ENCODE measurements around the gene MTERF4.

The MTERF4 gene

DNA sequence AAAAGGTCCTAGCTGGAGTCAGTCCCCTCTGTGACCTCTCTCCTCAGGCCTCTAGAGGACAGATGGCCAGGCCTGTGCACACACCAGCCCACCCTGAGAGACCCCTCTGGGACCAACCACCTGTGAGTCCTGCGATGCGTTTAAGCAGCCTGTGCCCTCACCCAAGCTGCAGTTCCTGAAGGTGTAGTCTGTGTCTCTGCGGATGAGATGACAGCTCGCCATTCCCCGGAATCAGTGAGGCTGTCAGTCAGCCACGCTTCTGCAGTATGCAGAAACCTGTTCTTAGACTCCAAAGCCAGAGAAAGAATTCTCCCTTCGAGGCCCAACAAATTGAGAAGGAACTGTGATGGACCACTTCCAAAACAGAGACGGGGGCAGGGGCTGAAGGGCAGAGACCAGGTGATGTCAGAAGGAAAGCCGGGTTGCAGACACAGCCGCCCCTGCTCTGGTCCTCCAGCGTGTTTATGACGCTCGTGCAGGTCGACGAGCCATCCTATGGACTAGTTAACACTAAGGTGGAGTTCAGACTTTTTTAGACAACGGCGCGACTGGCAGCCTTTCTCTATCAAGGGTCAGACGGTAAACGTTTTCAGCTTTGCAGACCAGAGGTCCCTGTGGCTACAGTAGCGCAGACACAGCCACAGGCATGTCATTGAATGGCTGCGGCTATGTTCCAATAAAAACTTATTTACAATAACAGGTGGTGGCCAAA lies 10.2 kb downstream of the MTERF4 start:
- DNase-seq (ENCODE audit: low read depth, low spot score): no peak

GRCh38 chr2:241091201-241091600 lies 10.9 kb downstream of the MTERF4 start:
- no peak overlapping the region for H3K27ac ChIP-seq
- DNase-seq (ENCODE audit: low read depth, low spot score): no peak

More for the DNA sequence above, 10.2 kb downstream of the MTERF4 start:
- H3K27ac ChIP-seq: no peak overlapping the region

- no peak for DNase-seq (ENCODE audit: low read depth, low spot score)
- no peak overlapping the region for H3K27ac ChIP-seq
Observed at GRCh38 chr2:241088791-241089732, 13.0 kb downstream of the MTERF4 start.

DNA sequence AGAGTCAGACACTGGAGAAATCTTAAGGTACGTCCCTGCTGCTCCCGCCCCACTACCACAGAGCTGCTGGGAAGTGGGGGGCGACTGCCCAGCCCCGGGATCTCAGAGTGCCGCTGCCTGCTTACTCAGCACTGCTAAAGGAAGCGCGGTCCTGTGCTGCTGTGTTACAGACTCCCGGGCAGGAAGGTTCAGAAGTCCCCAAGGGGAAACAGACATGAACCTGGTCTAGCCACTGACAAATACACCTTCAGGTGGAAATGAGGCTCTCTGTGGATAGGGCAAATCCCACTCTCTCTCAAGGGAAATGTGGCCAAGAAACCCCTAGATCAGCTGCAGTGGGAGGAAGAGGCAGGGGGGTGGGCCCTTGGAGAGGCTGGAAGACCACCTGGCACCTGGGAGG lies 13.7 kb downstream of the MTERF4 start:
- H3K27ac ChIP-seq: no peak overlapping the region
- DNase-seq (ENCODE audit: low read depth, low spot score): no peak

DNA sequence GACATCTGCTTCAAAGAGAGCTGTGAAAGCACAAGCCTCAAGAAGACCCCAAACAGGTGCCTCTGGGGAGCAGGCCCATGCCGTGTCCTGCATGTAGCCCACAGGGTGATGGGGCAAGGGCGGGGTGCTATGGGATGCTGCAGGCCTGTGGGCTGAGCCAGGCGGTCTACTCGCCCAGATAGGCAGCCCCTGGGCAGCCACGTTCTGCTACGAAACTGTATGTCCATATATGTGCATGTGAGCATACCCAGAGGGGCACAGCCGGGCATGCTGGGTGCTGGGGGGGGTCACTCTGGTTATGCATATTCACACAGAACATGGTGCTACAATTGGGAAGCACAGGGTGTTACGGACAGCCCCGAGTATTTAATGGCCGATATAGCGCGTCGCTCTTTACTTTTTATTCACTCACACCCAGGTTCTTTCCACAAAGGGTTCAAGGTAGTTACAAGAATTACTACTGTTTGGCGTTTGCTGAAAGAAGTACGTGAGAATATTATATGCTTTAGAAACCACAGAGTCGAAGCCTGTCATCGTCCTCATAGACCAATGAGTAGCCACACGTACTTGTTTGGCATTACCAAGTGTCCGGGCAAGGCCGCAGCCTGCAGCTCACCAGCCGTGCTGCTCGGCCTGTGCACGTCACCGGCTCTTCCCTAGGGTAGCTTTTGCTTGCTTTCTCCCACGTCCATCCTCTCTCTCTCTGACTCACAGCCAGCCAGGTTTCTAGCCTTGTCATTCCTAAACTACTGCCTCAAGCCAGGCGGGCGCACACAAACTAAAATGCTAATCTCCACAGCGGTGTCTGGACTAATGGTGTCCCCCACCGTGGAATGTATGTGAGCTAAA lies 14.4 kb downstream of the MTERF4 start:
- H3K27ac ChIP-seq: no peak overlapping the region

DNA sequence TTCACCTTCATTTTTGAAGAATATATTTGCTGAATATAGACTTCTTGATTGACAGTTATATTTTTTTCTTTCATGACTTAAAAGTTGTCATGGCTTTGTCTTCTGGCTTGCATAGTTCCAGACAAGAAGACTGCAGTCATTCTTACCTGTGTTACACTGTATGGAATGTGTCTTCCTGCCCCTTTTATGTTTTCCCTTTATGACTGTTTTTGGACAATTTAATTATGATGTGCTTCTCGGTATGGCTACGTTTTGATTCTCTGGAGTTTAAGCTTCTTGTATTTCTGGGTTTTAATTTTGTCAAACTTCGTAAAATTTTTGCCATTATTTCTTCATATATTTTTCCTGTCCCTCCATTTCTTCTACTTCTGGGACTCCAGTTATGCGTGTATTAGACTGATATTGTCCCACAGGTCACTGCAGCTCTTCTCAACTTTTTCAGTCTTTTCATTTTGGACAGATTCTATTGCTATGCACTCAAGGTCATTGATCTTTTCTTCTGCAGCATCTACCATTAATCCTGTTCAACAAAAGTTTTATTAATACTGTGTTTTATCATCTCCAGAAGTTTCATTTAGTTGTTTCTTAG lies 17.1 kb downstream of the MTERF4 start:
- no peak overlapping the region for H3K27ac ChIP-seq
- DNase-seq (ENCODE audit: low read depth, low spot score): no peak

More for the DNA sequence above, 14.4 kb downstream of the MTERF4 start:
- no peak for DNase-seq (ENCODE audit: low read depth, low spot score)

DNA sequence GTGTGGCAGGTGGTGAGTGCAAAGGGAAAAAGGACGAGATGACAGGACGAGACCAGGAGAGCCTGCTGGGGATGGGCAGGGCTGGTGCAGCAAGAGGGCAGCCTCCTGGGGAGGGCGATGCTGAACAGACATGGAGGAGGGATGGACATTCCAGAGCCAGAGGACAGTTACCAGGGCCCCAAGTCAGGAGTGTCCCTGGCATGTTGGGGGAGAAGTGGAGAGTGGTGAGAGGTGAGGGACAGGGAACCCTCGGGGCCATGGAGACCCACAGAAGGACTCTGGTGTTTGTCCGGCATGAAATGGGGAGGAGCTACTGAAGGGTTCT lies 19.0 kb downstream of the MTERF4 start:
- DNase-seq (ENCODE audit: low read depth, low spot score): no peak
- no peak overlapping the region for H3K27ac ChIP-seq

DNA sequence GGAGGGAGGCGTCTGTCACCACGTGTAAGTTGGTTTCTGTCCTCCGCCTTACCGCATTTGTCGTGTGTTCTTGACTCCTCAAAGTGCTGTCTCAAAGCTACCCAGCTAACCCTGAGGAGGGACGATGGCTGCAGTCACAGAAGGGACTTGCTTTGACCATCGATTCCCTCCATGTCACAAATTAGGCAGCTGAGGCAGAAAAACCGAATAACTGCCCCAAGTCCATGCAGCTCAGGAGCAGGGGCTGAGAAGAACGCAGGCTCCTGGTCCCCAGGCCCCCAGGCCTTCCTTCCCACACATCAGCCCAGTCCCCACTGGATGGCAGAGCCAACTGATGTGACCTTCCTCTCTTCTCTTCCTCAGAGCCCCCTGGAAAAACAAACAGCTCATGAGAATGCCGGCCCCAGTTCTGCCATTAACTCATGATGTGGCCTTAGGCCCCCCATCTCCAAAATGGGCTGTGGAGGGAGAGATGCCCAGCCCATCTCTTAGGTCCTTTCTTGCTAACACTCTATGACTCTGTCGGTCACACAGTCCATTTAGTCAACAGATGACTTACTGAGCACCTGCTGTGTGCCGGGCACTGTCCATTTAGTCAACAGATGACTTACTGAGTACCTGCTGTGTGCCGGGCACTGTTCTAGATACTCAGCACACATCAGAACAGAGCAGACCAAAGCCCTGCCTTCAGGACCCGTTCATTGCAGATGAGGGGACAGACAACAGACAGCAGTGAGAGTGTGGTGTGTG lies 19.6 kb downstream of the MTERF4 start:
- no peak overlapping the region for H3K27ac ChIP-seq
- no peak for DNase-seq (ENCODE audit: low read depth, low spot score)

- H3K27ac ChIP-seq: no peak overlapping the region
Observed at GRCh38 chr2:241081643-241082340, 20.3 kb downstream of the MTERF4 start.

GRCh38 chr2:241081190-241081642 lies 20.9 kb downstream of the MTERF4 start:
- H3K27ac ChIP-seq: no peak overlapping the region
- no peak for DNase-seq (ENCODE audit: low read depth, low spot score)

More at GRCh38 chr2:241081643-241082340, 20.3 kb downstream of the MTERF4 start:
- no peak for DNase-seq (ENCODE audit: low read depth, low spot score)

- no peak for DNase-seq (ENCODE audit: low read depth, low spot score)
- no peak overlapping the region for H3K27ac ChIP-seq
Observed at GRCh38 chr2:241080405-241081189, 21.5 kb downstream of the MTERF4 start.

DNA sequence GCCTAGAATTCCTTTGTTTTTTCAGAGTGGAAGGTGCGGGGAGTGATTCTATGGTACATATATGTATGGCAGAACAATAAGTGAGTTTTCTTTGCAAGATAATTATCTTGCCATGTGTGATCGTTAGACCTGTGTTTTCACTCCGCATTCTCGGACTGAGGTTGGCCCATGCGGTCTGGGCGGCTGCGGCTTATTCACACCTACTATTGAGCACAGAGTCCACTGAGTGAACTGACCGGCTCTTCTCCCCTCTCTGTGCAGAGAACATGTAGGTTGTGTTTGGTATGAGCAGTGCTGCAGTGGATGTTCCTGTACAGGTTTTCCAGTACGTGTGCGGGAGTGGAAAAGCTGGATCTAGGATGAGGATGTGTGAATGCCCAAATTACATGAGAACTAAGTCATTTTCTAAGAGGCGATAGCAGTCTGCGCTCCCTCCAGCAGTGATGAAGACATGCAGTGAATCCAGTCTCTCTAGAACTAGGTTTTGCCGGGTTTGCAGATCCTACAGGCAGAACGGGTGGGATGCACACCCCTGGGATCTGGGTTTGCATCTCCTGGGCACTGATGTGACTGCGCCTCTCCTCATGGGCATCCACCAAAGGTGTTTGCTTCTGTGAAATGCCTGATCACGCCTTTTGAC lies 27.1 kb downstream of the MTERF4 start:
- H3K27ac ChIP-seq: no peak overlapping the region
- no peak for DNase-seq (ENCODE audit: low read depth, low spot score)

GRCh38 chr2:241074065-241074818 lies 27.8 kb downstream of the MTERF4 start:
- no peak for DNase-seq (ENCODE audit: low read depth, low spot score)
- no peak overlapping the region for H3K27ac ChIP-seq

- H3K27ac ChIP-seq: no peak overlapping the region
- DNase-seq (ENCODE audit: low read depth, low spot score): no peak
Observed at GRCh38 chr2:241073166-241074064, 28.7 kb downstream of the MTERF4 start.

- no peak for DNase-seq (ENCODE audit: low read depth, low spot score)
Observed at GRCh38 chr2:241072553-241073165, 29.4 kb downstream of the MTERF4 start.

More at GRCh38 chr2:241072553-241073165, 29.4 kb downstream of the MTERF4 start:
- no peak overlapping the region for H3K27ac ChIP-seq

All from epithelial cell of prostate (primary cell).